Uterus (tissue), 2 donors: Measurements from ENCODE around the gene LRRC25.

Source experiments
- POLR2A ChIP-seq, 2 donors: fragments of 450-650 bp; IDR thresholded peaks; one replicate each; pipeline ENCODE4 v1.6.1; 2016; ENCODE audit warnings: antibody characterized with exemption in 2 of 2, mild to moderate bottlenecking in 1 of 2, moderate library complexity in 1 of 2
- TF ChIP-seq, protein P1 (sequence below), 4 experiments: fragments of 200-600 bp in 2 of 4; fragments of 450-650 bp in 2 of 4; sonication (generic) in 2 of 4; IDR thresholded peaks; one replicate each; pipeline ENCODE4 v1.5.1; 2016 to 2019; ENCODE audit warnings: antibody characterized with exemption in 4 of 4, mild to moderate bottlenecking in 2 of 4, moderate library complexity in 1 of 4

DNA sequence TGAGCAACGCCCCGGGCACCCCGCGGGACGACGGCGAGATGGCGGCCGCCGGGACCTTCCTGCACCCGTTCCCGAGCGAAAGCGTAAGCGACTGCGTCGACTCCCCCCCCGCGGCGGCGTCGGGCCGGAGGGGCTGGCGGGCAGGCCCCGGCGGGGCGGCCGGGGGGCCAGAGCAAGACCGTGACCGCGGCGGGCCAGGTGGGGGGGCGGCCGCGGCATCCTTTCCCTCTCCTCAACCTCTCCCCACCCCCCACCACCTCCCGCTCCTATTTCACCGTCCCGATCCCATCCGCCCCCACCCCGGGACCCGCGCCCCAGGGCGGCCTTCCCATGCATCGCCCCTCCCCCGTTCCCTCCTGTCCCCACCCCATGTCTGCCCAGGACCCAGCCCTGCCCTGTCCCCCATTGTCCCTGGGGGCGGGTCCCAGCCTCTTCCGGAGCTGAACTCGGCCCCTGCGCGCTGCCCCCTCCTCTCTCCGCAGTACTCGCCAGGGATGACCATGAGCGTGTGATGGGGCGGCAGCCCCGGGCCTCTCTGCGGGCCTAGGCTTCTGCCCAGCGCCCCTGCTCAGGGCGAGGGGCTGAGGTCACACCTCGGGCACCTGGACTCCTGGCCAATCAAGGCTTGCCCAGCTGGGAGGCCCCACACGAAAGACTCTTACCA is 36.4 kb upstream of the LRRC25 start:
- TF ChIP-seq, protein P1, sequence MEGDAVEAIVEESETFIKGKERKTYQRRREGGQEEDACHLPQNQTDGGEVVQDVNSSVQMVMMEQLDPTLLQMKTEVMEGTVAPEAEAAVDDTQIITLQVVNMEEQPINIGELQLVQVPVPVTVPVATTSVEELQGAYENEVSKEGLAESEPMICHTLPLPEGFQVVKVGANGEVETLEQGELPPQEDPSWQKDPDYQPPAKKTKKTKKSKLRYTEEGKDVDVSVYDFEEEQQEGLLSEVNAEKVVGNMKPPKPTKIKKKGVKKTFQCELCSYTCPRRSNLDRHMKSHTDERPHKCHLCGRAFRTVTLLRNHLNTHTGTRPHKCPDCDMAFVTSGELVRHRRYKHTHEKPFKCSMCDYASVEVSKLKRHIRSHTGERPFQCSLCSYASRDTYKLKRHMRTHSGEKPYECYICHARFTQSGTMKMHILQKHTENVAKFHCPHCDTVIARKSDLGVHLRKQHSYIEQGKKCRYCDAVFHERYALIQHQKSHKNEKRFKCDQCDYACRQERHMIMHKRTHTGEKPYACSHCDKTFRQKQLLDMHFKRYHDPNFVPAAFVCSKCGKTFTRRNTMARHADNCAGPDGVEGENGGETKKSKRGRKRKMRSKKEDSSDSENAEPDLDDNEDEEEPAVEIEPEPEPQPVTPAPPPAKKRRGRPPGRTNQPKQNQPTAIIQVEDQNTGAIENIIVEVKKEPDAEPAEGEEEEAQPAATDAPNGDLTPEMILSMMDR (IDR thresholded peaks at IDR 0.05): no peak
- TF ChIP-seq POLR2A (IDR thresholded peaks at IDR 0.05): peak in 1 of 2 donors; percentile 11
